ENCODE results near the gene PTPRN.
"Not testable (repeated sequence)": the region's sequence is repeated elsewhere in the genome, so short reads cannot be mapped to it uniquely, and the experiment has no call there.

PTPRN gene

GRCh38 chr2:219309278-219309677 is at the start of gene PTPRN:
PTPRN (minus strand) TSS chr2:219309401; CDS start chr2:219309332, 69 bp downstream.
- DNase-seq (ENCODE audit: low spot score), result no peak

GRCh38 chr2:219358170-219359075 is 49.2 kb upstream of the PTPRN start:
- no peak for DNase-seq (ENCODE audit: low spot score)

GRCh38 chr2:219356834-219357233 is 47.6 kb upstream of the PTPRN start:
- no peak for DNase-seq (ENCODE audit: low spot score)

- DNase-seq (ENCODE audit: low spot score), result no peak
Measured at GRCh38 chr2:219354582-219354981, 45.4 kb upstream of the PTPRN start.

GRCh38 chr2:219353129-219353528 is 43.9 kb upstream of the PTPRN start:
- DNase-seq (ENCODE audit: low spot score), result no peak

GRCh38 chr2:219352448-219353023 is 43.3 kb upstream of the PTPRN start:
- DNase-seq (ENCODE audit: low spot score), result peak; percentile 36

GRCh38 chr2:219350710-219351221 is 41.6 kb upstream of the PTPRN start:
- no peak for DNase-seq (ENCODE audit: low spot score)

GRCh38 chr2:219350215-219350614 is 41.0 kb upstream of the PTPRN start:
- no peak for DNase-seq (ENCODE audit: low spot score)

GRCh38 chr2:219344751-219345430 is 35.7 kb upstream of the PTPRN start:
- no peak for DNase-seq (ENCODE audit: low spot score)

- DNase-seq (ENCODE audit: low spot score), result no peak
Measured at GRCh38 chr2:219335373-219335786, 26.2 kb upstream of the PTPRN start.

GRCh38 chr2:219334076-219334475 is 24.9 kb upstream of the PTPRN start:
- no peak for DNase-seq (ENCODE audit: low spot score)

GRCh38 chr2:219332542-219332941 is 23.3 kb upstream of the PTPRN start, which contains the start of gene RESP18:
RESP18 (minus strand) TSS chr2:219332744.
- DNase-seq (ENCODE audit: low spot score), result no peak

- DNase-seq (ENCODE audit: low spot score), result no peak
Measured at GRCh38 chr2:219331560-219332213, 22.5 kb upstream of the PTPRN start.

- no peak for DNase-seq (ENCODE audit: low spot score)
Measured at GRCh38 chr2:219327719-219328118, 18.5 kb upstream of the PTPRN start.

- DNase-seq (ENCODE audit: low spot score), result no peak
Measured at GRCh38 chr2:219325657-219326315, 16.6 kb upstream of the PTPRN start.

- no peak for DNase-seq (ENCODE audit: low spot score)
Measured at GRCh38 chr2:219325136-219325535, 15.9 kb upstream of the PTPRN start.

- no peak for DNase-seq (ENCODE audit: low spot score)
Measured at GRCh38 chr2:219323434-219323833, 14.2 kb upstream of the PTPRN start.

GRCh38 chr2:219314804-219315468 is 5.7 kb upstream of the PTPRN start:
- no peak for DNase-seq (ENCODE audit: low spot score)

GRCh38 chr2:219312683-219313263 is 3.6 kb upstream of the PTPRN start:
- not testable (repeated sequence) for DNase-seq (ENCODE audit: low spot score)

All from CD4-positive, alpha-beta T cell treated with Interleukin-6 at 100 ng/mL for 8 hours (primary cell).